Neural cell (in vitro differentiated cells): ENCODE data around the gene MLLT10.

Experiments
- EZH2 ChIP-seq: fragments of 200-600, 300-800 bp; shearing (Covaris generic), sonication (generic); IDR thresholded peaks from 2 replicates; pipeline ENCODE4 v1.6.1; 2014; ENCODE audit warnings: antibody characterized with exemption, low read length, borderline replicate concordance, mild to moderate bottlenecking; ENCODE audit not compliant: insufficient read depth, poor library complexity, severe bottlenecking
- POLR2AphosphoS5 ChIP-seq: IDR thresholded peaks from 2 replicates; pipeline ENCODE4 v1.6.1; 2012
- RAD21 ChIP-seq: fragments of 450-650 bp; conservative IDR thresholded peaks from 2 replicates; pipeline ENCODE4 v1.6.1; 2014; ENCODE audit warnings: antibody characterized with exemption, mild to moderate bottlenecking, moderate library complexity
- TAF1 ChIP-seq: IDR thresholded peaks from 2 replicates; pipeline ENCODE4 v1.6.1; 2012; ENCODE audit warnings: low read depth
- TF ChIP-seq, protein P1 (sequence below): fragments of 450-650 bp; IDR thresholded peaks from 2 replicates; pipeline ENCODE4 v1.5.1; 2014; ENCODE audit warnings: antibody characterized with exemption, mild to moderate bottlenecking, moderate library complexity; ENCODE audit not compliant: poor library complexity, severe bottlenecking
- TF ChIP-seq, protein P2 (sequence below): IDR thresholded peaks from 2 replicates; pipeline ENCODE4 v1.6.1; 2012; ENCODE audit warnings: borderline replicate concordance

DNA sequence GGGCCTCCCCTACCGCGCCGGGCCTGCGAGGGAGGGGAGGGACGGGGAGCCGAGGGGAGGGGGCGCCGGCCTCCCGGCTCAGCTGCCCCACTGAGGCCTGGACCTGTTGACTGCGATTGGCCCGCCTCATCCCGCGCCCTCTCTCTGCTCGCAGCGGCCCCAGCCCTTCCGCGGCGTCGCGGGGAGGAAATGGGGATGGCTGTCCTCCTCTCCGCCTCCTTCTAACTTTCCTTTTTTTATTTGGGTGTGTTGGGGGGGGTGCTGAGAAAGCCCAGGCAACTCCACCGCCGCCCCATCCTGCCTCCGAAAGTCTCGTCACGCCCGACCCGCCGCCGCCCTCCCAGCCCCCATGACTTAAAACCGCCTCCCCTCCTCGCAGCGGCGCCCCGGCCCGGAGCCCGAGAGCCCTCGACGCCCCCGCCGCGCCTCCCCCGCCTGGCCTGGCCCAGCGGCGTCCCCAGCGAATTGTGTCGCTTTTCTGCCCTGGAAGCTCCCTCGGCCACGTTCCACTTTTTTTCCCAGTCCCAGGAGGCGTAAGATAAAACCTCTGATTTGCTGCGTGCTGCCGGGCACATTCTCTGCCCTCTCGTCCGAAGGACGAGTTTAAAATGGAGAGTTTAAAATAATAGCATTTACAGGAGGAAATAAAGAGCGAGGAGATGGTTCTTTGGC, 7.7 kb upstream of the MLLT10 start:
- TF ChIP-seq, protein P1, sequence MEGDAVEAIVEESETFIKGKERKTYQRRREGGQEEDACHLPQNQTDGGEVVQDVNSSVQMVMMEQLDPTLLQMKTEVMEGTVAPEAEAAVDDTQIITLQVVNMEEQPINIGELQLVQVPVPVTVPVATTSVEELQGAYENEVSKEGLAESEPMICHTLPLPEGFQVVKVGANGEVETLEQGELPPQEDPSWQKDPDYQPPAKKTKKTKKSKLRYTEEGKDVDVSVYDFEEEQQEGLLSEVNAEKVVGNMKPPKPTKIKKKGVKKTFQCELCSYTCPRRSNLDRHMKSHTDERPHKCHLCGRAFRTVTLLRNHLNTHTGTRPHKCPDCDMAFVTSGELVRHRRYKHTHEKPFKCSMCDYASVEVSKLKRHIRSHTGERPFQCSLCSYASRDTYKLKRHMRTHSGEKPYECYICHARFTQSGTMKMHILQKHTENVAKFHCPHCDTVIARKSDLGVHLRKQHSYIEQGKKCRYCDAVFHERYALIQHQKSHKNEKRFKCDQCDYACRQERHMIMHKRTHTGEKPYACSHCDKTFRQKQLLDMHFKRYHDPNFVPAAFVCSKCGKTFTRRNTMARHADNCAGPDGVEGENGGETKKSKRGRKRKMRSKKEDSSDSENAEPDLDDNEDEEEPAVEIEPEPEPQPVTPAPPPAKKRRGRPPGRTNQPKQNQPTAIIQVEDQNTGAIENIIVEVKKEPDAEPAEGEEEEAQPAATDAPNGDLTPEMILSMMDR: no peak
- TF ChIP-seq POLR2AphosphoS5 (peak; percentile 29), RAD21 (no peak), EZH2 (no peak), TAF1 (no peak)
- TF ChIP-seq, protein P2, sequence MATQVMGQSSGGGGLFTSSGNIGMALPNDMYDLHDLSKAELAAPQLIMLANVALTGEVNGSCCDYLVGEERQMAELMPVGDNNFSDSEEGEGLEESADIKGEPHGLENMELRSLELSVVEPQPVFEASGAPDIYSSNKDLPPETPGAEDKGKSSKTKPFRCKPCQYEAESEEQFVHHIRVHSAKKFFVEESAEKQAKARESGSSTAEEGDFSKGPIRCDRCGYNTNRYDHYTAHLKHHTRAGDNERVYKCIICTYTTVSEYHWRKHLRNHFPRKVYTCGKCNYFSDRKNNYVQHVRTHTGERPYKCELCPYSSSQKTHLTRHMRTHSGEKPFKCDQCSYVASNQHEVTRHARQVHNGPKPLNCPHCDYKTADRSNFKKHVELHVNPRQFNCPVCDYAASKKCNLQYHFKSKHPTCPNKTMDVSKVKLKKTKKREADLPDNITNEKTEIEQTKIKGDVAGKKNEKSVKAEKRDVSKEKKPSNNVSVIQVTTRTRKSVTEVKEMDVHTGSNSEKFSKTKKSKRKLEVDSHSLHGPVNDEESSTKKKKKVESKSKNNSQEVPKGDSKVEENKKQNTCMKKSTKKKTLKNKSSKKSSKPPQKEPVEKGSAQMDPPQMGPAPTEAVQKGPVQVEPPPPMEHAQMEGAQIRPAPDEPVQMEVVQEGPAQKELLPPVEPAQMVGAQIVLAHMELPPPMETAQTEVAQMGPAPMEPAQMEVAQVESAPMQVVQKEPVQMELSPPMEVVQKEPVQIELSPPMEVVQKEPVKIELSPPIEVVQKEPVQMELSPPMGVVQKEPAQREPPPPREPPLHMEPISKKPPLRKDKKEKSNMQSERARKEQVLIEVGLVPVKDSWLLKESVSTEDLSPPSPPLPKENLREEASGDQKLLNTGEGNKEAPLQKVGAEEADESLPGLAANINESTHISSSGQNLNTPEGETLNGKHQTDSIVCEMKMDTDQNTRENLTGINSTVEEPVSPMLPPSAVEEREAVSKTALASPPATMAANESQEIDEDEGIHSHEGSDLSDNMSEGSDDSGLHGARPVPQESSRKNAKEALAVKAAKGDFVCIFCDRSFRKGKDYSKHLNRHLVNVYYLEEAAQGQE: no peak
